KMS-11 (cell line): ENCODE data around the gene GRIK3.
"Not testable (repeated sequence)": the region's sequence is repeated elsewhere in the genome, so short reads cannot be mapped to it uniquely, and the experiment has no call there.

ENCODE experiments used
- H2AFZ ChIP-seq: fragments of 200-600 bp; sonication (generic); 2 replicates; pipeline ENCODE4 v1.6.1; 2016; ENCODE audit warnings: antibody characterized with exemption, mixed run types, low read depth
- H3K27ac ChIP-seq: fragments of 200-600 bp; sonication (generic); 2 replicates; pipeline ENCODE4 v1.6.1; 2016; ENCODE audit warnings: mild to moderate bottlenecking, mixed run types
- H3K27me3 ChIP-seq: fragments of 200-600 bp; sonication (generic); 2 replicates; pipeline ENCODE4 v1.6.1; 2017; ENCODE audit warnings: mild to moderate bottlenecking, low read depth, mixed run types, moderate library complexity; ENCODE audit not compliant: insufficient read depth
- H3K36me3 ChIP-seq: fragments of 200-600 bp; sonication (generic); 2 replicates; pipeline ENCODE4 v1.6.1; 2017; ENCODE audit warnings: mild to moderate bottlenecking, mixed run types; ENCODE audit not compliant: insufficient read depth
- H3K4me1 ChIP-seq: fragments of 200-600 bp; sonication (generic); 2 replicates; pipeline ENCODE4 v1.6.1; 2016; ENCODE audit warnings: mild to moderate bottlenecking, low read depth, mixed run types; ENCODE audit not compliant: poor library complexity, severe bottlenecking
- H3K4me2 ChIP-seq: fragments of 200-600 bp; sonication (generic); 2 replicates; pipeline ENCODE4 v1.7.0; 2016; ENCODE audit warnings: mild to moderate bottlenecking, mixed run types
- H3K4me3 ChIP-seq: fragments of 200-600 bp; sonication (generic); IDR thresholded peaks from 2 replicates; pipeline ENCODE4 v1.6.1; 2017; ENCODE audit warnings: low read depth, low read length, mixed read lengths; ENCODE audit not compliant: insufficient read depth
- H3K79me2 ChIP-seq: fragments of 200-600 bp; sonication (generic); 2 replicates; pipeline ENCODE4 v1.6.1; 2016; ENCODE audit warnings: low read depth, mixed run types; ENCODE audit not compliant: insufficient read depth
- H3K9ac ChIP-seq: fragments of 200-600 bp; sonication (generic); 2 replicates; pipeline ENCODE4 v1.6.1; 2016; ENCODE audit warnings: mild to moderate bottlenecking, mixed run types
- H4K20me1 ChIP-seq: fragments of 200-600 bp; sonication (generic); 2 replicates; pipeline ENCODE4 v1.6.1; 2016; ENCODE audit warnings: mild to moderate bottlenecking, mixed run types; ENCODE audit not compliant: insufficient read depth
- TF ChIP-seq, protein P1 (sequence below): fragments of 200-600 bp; sonication (generic); conservative IDR thresholded peaks from 2 replicates; pipeline ENCODE4 v1.6.1; 2017; ENCODE audit warnings: low read depth, mild to moderate bottlenecking, antibody characterized with exemption, low read length, moderate library complexity, mixed read lengths

Gene GRIK3

DNA sequence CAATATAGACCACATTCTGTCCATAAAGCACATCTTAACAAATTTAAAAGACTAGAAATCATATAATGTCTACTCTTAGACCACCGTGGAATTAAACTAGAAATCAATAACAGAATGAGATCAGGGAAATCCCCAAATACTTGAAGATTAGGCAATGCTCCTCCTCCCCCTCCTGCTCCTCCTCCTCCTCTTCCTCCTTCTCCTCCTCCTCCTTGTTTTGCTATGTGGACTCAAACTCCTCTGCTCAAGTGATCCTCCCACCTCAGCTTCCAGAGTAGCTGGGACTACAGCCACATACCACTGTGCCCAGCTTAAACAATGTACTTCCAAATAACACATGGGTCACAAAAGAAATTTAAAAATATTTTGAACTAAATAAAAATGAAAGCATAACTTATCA is 134.2 kb downstream of the GRIK3 start:
- Histone ChIP-seq H3K27me3 (peaks cover 6% of the 10 kb centered on the region; the same call in 1 of the 2 replicates), H3K9ac (no peak overlapping the region), H3K27ac (no peak overlapping the region), H2AFZ (no peak overlapping the region), H3K36me3 (no peaks in the 10 kb centered on the region), H4K20me1 (no peaks in the 10 kb centered on the region), H3K4me2 (no peak overlapping the region), H3K79me2 (no peaks in the 10 kb centered on the region), H3K4me1 (no peaks in the 10 kb centered on the region), H3K4me3 (no peak overlapping the region)
- TF ChIP-seq, protein P1, sequence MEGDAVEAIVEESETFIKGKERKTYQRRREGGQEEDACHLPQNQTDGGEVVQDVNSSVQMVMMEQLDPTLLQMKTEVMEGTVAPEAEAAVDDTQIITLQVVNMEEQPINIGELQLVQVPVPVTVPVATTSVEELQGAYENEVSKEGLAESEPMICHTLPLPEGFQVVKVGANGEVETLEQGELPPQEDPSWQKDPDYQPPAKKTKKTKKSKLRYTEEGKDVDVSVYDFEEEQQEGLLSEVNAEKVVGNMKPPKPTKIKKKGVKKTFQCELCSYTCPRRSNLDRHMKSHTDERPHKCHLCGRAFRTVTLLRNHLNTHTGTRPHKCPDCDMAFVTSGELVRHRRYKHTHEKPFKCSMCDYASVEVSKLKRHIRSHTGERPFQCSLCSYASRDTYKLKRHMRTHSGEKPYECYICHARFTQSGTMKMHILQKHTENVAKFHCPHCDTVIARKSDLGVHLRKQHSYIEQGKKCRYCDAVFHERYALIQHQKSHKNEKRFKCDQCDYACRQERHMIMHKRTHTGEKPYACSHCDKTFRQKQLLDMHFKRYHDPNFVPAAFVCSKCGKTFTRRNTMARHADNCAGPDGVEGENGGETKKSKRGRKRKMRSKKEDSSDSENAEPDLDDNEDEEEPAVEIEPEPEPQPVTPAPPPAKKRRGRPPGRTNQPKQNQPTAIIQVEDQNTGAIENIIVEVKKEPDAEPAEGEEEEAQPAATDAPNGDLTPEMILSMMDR = no peak

DNA sequence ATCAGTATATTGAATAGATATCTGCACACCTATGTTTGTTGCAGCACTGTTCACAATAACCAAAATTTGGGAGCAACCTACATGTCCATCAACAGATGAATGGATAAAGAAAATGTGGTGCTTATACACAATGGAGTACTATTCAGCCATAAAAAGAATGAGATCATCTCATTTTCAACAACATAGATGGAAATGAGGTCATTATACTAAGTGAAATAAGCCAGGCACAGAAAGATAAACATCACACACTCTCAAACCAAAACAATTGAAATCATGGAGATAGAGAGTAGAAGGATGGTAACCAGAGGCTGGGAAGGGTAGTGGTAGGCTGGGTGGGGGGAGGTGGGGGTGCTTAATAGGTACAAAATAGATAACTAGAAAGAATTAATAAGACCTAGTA is 136.5 kb downstream of the GRIK3 start:
- not testable (repeated sequence) for H3K36me3 ChIP-seq, H3K4me3 ChIP-seq, H3K9ac ChIP-seq, H2AFZ ChIP-seq, H3K27me3 ChIP-seq, H3K27ac ChIP-seq, H3K4me1 ChIP-seq, H3K79me2 ChIP-seq, H4K20me1 ChIP-seq, H3K4me2 ChIP-seq

DNA sequence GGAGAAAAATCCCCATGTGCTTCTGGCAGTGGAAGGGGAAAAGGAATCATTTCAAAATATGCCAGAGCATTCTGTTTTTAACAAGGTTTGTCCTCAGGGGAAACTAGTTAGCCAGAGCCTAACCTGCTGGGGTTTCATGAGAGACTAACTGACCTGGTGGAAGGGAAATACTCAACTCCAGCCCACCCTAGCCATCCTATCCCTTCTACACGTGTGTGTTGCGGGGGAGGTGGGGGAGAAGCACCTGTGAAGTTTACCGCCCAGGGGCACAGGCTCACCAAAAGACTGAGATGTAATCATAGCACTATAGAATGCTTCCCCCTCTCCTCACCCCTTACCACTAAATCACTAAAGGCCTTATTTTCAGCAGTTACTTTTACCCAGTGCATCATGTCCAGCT is 139.5 kb downstream of the GRIK3 start:
- Histone ChIP-seq H3K4me1 (no peaks in the 10 kb centered on the region), H3K4me3 (no peak overlapping the region), H3K36me3 (no peaks in the 10 kb centered on the region), H2AFZ (no peak overlapping the region), H3K27ac (no peak overlapping the region), H3K27me3 (peaks cover 3% of the 10 kb centered on the region; the same call in 1 of the 2 replicates), H4K20me1 (no peaks in the 10 kb centered on the region), H3K4me2 (no peak overlapping the region), H3K79me2 (no peaks in the 10 kb centered on the region), H3K9ac (no peak overlapping the region)
- TF ChIP-seq, protein P1 = no peak

DNA sequence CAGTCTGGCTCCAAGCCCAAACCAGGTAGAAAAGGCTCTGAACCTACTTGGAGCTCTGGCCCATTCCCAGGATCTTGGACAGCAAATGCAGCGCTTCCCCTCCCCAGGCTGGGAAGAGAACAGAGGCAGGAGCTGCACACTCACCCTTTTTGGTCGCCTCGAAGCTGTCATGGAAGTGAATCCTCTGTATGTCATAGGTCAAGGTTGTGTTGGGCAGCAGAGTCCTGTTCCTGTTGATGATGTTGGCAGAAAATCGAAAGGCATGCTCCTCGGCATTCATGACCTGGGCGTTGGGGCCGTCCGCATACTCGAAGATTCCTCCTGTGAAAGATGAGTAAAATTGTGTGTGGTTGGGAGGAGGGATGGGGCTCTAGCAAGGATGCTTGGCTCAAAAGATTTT is 143.5 kb downstream of the GRIK3 start:
- no peak overlapping the region for H3K4me2 ChIP-seq
- no peak overlapping the region for H2AFZ ChIP-seq
- no peaks in the 10 kb centered on the region for H3K79me2 ChIP-seq
- H3K36me3 ChIP-seq = no peaks in the 10 kb centered on the region
- no peaks in the 10 kb centered on the region for H4K20me1 ChIP-seq
- TF ChIP-seq, protein P1 = no peak
- H3K27me3 ChIP-seq = peaks cover 11% of the 10 kb centered on the region; the same call in 1 of the 2 replicates
- no peak overlapping the region for H3K9ac ChIP-seq
- H3K4me3 ChIP-seq = no peak overlapping the region
- no peaks in the 10 kb centered on the region for H3K4me1 ChIP-seq
- H3K27ac ChIP-seq = no peak overlapping the region

DNA sequence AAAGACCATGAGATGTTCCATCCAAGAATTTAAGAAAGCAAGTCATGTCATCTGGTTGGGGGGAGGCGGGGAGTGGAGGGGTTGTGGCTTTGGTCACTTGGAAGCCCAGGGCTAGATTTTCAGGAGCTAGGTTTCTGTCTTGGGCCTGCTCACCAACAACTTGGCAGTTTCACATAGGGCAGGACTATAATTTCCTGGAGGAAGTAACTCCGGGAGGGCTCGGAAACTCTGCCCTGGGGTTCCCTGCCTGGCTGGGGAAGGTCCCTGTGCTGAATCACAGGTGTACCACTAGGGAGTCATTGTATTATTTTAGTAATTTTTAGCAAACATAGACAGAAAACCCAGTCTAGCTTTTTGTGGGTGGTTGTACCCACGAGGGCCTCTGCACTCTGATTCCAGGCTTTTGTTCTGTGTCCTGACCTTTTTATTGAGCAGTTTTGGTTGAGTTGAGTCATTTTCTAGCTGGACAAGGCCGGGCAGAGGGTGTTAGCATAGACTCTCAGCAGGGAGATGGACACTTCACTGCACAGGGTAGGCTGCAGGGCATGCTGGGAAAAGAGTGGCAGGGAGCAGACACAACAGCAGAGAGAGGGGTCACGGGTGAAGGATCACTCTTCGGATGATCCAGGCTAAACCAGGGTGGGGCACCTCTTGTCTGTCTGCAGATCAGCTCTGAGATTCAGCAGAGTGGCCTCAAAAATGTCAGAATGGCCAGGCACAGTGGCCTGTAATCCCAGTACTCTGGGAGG is 144.7 kb downstream of the GRIK3 start:
- no peak overlapping the region for H3K4me3 ChIP-seq
- TF ChIP-seq, protein P1 = no peak
- no peaks in the 10 kb centered on the region for H4K20me1 ChIP-seq
- H3K4me2 ChIP-seq = no peak overlapping the region
- no peak overlapping the region for H3K27ac ChIP-seq
- H3K27me3 ChIP-seq = peaks cover 11% of the 10 kb centered on the region; the same call in 1 of the 2 replicates
- H2AFZ ChIP-seq = no peak overlapping the region
- H3K36me3 ChIP-seq = no peaks in the 10 kb centered on the region
- no peak overlapping the region for H3K9ac ChIP-seq
- no peaks in the 10 kb centered on the region for H3K79me2 ChIP-seq
- H3K4me1 ChIP-seq = no peaks in the 10 kb centered on the region
